ENCODE measurements around the gene TMEFF2.

DNA sequence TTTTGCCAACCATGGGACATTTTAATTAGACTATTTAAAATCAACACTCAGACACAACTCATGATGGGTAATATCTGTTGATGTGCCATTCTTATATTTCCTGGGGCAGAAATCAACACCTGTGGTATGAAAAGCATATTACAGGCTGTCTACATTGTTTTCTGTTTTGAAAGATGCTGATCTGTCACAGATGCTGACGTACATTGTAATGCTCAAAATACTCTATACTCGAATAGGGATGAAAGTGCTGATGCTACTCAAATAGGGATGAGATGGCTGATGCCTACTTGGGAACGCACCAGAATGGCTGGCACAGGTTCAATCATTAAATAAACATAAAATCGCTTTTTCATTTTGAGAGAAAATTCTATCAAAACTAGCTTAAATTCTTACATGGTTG, 41.2 kb downstream of the TMEFF2 start:
- TF ChIP-seq CTCF (IDR thresholded peaks at IDR 0.05; ENCODE audit: insufficient read depth, low read length, poor library complexity, severe bottlenecking): no peak
- TF ChIP-seq EZH2phosphoT487 (conservative IDR thresholded peaks at IDR 0.05; ENCODE audit: low read length): no peak

Measured in SU-DHL-6 (cell line).